GM21528 (cell line): ENCODE data around the gene TOP2A.

ENCODE experiments used
- ATAC-seq: cut with Tn5 transposase; IDR thresholded peaks from one replicate; pipeline ENCODE4 v1.9.1; 2021; ENCODE audit warnings: mild to moderate bottlenecking, moderate library complexity; ENCODE audit not compliant: unreplicated experiment, low FRiP score

Gene TOP2A

DNA sequence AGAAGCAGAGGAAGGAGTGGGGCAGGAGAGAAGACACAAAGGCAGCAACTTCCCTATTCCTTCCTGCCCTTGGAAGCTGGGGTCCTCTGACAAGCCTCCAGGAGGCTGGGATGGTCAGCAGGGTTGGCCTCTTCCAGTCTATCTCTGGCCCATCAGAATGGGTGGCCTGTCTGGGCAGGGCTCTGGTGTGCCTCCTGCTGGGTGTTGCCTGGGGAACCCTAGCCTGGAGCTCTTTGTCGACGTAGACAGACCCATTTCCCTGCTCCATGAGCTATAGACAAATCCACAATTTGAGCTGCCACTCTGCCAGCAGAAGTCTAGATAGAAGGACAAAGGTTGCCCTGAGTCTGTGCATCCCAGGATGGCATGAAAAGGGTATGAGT, 36.9 kb upstream of the TOP2A start:
- no peak for ATAC-seq

DNA sequence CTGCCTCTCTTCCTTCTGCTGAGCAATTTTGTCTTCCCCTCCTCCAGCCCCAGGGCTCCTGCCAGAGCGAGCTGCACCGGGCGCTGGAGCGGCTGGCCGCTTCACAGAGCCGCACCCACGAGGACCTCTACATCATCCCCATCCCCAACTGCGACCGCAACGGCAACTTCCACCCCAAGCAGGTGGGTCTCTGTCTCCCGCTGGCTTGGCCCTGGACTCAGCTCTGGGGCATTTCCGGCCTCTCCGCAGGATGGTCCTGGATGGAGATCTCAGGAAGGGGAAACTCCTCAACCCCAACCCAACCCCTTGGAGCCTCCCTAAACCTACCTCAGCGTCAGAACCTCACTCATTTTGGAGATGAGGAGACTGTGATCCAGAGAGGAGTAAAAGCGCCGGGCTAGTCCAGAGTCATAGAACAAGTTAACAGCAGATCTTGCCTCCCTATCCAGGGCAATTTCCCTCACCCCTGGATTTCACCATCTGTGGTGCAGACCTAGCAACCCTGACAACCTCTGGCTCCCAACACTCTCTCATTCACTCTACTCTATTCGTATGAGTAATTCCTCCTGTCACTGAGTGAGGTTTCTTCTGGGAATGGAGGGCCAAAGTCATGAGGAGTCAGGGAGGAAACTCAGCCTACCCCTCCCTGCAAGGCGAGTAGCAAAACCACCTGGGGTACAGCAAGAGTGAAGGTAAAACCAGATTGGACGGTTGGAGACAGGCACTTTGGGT, 36.4 kb upstream of the TOP2A start:
- ATAC-seq, result no peak

DNA sequence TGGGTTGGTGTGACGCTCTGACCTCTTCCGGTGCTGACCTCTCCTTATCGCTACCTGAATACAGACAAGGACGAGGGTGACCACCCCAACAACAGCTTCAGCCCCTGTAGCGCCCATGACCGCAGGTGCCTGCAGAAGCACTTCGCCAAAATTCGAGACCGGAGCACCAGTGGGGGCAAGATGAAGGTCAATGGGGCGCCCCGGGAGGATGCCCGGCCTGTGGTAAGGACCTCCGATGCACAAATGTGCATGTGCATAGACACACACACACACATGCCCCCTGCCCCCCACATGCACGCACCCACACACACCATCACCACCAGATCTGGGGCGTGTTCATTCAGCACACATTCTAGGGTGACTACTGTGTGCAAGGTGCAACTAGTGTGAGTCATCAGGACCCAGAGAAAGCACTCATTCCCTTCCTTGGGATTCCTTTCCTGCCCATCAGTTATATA, 35.3 kb upstream of the TOP2A start:
- ATAC-seq, result no peak

DNA sequence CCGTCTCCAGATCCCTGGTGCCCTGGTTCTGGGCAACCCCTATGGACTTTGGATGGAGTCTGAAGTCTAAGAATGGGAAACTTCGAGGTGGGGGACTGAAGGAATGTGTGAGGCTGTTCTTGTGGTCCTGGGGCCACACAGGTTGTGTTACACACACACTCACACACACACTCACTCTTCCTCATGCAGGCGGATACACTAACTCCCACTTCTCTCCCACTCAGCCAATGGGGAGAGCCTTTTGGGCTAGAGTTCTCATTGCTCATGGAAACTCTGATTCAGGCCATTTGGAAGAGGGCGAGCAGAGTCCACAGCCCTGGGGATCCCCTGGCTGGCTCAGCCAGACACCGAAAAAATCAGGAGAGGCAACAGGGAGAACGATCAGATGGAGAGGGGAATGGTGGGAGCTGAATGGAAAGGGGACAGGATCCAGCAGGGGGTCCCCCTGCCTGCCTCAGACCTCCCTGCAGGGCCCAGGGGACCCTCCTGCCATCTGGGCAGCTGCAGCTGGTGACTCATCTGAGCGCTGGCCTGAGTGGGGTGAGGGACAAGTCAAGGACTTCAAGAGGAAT, 34.6 kb upstream of the TOP2A start:
- no peak for ATAC-seq

DNA sequence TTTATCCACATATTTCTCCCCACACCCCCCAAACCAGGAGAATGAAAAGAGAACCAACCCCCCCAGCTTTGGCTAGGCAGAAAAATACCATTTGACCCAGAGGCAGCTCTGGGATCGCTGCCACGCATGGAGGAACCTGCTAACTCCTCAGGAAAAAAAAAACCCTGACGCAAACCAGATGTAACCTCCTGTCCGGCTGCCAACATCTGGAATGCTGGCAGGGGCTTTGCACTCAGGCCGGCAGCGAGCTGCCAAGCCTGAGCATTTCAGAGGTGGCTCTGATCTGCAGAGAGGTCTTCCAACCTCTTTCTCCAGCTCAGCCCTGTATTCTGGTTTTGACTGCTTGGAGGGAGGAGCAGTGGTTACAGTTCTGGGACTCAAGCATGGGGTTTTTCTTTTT, 33.7 kb upstream of the TOP2A start:
- no peak for ATAC-seq

DNA sequence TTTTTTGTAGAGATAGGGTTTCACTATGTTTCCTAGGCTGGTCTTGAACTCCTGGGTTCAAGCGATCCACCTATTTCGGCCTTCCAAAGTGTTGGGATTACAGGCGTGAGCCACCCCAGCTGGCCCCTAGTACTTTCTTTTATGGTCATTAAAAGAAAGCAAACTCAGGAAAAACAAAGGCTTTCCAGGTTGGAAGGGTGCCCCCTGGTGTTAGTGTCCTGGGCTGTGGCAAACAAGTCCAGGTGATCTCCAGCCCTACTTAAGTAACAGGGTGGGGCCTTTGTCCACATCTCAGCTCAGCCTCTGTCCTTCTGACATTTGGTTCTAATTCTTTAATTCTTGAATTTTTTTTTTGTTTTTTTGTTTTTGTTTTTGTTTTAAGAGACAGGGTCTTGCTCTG, 32.5 kb upstream of the TOP2A start:
- ATAC-seq, result no peak

DNA sequence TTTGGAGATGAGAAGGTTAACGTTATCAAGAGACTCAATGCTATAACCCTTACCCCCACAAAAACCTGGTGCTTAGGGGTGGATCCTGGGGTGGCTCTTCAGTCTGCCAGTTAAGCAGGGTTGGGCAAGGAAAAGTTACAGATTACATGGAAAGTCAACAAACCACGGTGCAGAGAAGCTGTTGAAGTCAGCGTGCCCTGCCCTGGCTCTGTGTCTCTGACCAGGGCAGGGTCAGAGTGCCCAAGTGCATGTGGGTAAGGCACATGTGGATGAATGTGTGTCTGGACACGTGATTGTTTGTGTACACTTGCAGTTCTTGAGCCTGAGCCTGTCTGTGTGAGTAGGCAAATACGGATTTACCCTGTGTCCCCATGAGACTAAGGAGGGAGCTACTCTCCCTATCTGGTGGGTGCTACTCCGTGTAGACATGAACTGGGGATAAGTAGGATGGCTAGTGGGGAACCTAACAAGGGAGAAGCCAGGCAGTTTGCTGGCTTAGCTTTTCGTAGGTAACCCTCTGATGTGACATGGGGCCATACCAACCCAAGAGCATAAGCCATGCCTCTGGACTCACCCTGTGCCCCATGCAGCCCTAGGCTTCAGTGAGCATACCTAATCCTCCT, 31.1 kb upstream of the TOP2A start:
- no peak for ATAC-seq

DNA sequence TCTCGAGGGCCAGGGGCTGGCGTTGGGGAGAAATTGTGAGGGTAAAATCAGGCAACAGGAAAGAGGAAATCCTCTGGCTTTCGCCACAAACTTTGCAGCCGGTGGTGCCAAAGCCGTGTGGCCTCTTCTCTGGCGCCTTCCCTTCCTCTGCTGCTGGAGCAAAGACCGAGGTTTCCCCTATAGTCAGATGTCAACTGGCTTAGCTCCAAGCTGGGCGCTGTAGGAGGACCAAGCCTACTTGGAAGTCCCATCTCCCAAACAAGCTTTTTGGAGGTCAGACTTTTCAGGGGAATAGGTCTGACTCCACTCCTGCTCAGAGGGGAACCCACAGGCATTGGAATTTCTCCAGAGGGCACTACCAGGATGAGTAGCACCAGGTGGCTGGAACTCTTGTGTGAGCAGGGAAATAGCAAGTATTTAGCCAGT, 30.5 kb upstream of the TOP2A start:
- no peak for ATAC-seq

DNA sequence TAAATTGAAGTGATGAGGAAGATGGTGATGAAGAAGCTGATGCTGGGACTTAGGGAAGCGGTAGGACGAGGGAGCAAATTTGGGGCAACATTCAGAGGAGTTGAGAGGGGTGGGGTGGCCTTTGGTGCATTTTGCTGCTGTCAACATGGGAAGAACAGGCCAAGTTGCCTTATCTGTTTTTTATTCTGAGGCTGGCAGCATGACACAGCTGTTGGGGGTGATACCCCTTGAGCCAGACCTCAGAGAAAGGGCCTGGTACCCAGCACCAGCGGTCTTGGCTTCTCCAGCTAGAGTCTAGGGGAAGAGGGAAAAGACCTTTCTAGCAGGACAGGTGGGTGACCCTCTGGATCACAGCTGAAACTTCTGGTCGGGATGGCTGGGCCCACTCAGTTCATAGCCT, 30.1 kb upstream of the TOP2A start:
- ATAC-seq, result no peak

DNA sequence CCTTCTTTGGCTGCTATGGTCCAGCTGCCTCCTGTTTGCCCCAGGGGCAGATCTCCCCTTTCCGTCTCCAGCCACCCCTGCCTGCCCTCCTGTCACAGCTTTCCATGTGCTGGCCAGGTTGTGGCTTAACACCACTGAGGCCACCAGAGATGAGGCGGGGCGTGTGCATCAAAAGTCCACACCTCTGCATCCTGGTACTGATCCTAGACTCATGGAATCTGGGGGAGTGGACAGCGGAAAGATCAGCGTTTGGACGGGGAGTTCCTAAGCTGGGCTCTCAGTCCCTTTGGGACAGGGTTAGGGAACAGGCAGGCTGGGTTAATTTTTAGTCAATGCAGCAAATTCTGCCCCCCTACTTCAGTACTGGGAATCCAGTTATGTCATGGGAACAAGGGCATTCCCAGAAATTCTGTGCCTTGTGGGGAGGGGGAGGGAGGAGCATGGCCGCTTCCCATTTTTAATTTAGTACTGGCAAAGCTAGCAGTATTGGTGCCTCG, 29.5 kb upstream of the TOP2A start:
- no peak for ATAC-seq

DNA sequence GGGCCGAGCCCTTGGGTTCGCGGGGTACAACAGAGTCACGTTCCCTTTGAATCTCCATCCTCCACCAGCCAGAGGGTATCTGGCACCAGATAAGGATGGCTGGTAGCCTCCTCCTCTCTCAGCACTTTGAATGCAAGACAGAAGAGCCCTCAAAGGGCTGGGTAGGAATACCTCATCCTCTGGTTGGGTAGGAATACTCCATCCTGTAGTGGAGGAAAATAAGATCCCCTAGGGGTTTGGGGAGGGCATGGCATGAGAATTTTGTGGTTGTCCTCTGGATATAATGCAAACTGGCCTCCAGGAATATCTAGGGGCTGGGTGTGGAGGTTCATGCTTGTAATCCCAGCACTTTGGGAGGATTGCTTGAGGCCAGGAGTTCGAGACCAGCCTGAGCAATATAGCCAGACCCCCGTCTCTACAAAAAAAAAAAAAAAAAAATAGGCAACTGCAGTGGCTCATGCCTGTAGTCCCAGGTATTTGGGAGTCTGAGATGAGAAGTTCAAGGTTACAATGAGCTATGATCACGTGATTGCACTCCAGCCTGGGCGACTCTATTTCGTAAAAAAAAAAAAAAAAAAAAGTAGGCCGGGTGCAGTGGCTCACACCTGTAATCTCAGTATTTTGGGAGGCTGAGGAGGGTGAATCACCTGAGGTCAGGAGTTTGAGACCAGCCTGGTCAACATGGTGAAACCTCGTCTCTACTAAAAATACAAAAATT, 28.2 kb upstream of the TOP2A start:
- ATAC-seq, result no peak

DNA sequence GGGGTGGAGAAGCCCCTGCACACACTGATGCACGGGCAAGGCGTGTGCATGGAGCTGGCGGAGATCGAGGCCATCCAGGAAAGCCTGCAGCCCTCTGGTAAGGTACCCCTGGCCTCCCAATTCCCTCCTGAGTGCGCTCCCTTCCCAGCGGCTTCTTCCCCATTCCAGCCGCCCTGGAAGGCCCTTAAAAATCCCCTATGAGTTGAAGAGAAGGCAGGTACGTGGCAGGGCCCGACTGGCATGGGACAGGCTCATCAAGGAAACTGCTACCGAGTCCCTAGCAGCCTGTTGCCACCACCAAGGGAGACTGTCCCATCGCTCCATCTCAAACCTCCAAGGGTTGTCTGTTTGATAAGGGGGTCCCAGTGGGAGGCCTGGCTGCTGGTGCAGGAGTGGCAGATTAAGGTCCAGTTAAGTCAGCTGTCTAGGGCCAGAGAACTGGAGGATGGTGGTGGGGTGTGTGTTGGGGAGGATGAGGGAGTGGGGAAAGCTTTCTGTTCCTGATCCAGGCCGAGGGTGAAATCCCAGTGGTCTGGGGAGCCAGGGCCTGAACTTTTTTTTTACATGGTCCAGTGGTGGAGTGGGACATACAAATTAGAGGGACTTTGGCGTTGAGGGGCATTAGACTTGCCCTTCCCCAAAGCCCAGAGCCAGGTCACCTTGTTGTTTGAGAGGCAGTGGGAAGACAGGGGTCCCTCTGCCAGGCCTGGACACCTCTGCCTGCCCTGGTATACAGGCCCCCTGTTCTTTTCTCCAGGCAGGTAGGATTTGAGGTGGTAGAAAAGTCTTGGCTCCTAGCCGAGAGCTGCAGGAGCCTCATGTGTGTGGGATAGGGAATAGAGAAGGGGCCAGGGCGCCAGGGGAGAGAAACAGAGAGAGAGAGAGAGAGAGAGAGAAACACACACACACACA, 26.5 kb upstream of the TOP2A start:
- ATAC-seq, result no peak

DNA sequence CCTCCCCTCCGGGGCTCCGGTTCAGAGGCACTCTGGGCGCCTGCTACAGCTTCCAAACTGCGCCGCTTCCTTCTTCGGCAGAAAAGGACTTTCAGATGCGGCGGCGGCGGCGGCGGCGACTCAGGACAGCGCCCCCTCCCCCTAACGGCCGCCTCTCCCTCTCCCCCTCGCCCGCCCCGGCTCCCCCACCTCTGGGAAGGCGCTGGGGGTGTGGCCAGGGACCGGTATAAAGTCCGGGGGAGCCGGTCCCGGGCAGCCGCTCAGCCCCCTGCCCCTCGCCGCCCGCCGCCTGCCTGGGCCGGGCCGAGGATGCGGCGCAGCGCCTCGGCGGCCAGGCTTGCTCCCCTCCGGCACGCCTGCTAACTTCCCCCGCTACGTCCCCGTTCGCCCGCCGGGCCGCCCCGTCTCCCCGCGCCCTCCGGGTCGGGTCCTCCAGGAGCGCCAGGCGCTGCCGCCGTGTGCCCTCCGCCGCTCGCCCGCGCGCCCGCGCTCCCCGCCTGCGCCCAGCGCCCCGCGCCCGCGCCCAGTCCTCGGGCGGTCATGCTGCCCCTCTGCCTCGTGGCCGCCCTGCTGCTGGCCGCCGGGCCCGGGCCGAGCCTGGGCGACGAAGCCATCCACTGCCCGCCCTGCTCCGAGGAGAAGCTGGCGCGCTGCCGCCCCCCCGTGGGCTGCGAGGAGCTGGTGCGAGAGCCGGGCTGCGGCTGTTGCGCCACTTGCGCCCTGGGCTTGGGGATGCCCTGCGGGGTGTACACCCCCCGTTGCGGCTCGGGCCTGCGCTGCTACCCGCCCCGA, 25.7 kb upstream of the TOP2A start, which contains the start of gene IGFBP4:
TSS of gene IGFBP4 (plus strand) at position 255 of the 792 bp plus-strand sequence. CDS start at position 541, 286 bp downstream.
- no peak for ATAC-seq

DNA sequence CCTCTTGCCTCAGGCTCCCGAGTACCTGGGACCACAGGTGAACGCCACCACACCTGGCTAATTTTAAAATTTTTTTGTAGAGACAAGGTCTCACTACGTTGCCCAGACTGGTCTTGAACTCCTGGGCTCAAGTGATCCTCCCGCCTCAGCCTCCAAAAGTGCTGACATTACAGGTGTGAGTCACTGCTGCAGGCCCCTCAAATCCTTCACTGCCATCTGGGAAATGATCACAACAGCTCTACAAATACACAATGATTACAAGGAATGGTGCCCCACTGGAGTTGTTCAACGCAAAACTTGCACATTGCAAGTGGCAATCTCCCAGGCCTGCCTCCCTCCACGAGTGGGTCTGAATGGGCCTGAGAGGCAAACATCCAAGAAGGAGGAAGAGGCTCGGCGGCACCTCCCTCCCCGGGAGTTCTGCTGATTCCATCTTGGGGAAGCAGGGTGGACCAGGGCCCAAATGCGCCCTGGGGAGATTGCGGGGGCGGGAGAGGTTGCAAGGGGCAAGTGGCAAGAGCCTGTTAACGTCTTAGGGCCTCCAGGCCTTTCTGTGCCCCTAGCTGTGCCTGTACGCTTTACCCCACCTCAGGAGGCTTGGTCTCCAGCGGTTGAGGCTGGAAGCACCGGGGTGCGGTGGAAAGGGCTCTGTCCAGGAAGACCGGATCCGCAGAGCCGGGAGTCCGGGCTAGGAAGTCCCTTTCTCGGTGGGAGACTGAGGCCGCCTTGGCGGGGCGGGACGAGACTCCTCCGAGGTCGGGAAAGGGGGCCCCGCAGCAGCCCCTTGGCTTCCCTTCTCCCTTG, 24.9 kb upstream of the TOP2A start:
- ATAC-seq, result no peak

DNA sequence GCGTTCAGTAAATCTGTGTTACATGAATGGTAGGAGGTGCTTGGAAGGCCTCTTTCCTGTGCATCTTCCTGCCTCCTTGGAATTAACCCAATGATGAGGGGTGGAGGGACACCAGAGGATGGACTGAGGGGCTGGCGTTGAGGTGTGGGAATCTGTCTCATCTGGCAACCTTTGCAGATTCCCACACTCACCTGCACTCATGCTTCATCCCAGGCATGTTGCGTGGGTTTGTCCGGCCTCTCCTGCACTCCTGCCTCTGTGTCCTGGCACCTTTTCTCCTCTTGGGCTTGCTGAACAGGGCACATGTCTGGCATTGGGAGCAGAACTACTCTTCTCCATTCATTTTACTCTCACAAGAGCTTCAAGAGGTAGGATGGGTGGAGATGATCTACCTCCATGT, 22.5 kb upstream of the TOP2A start:
- no peak for ATAC-seq

DNA sequence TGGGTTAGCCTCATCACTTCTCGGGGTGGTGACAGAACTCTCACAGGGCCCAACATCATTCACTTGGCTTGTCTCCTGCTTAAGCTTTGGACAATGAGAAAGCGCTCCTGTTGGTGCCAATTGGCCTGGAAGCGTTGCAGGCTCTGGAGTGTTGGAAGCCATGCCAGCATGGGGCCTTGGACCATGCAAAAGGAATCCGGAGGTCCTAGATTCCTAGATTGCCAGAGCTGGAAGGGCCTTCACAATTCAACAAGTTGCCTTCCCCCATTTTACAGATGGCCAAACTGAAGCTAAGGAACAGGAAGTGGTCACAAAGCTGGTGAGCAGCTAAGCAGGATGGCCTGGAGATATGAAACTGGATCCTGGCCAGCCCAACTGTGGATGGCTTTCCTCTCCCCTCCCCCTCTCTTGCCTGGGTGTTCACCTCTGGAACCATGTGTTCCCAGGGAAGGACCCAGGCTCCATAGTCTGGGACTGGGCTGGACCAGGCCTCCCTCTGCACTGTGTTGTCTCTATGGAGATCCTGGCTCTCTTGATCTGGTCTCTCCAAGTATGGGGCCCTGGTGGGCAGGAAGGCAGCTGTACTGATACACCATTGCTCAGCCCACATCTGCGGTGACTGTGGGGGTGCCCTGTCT, 19.5 kb upstream of the TOP2A start:
- no peak for ATAC-seq

DNA sequence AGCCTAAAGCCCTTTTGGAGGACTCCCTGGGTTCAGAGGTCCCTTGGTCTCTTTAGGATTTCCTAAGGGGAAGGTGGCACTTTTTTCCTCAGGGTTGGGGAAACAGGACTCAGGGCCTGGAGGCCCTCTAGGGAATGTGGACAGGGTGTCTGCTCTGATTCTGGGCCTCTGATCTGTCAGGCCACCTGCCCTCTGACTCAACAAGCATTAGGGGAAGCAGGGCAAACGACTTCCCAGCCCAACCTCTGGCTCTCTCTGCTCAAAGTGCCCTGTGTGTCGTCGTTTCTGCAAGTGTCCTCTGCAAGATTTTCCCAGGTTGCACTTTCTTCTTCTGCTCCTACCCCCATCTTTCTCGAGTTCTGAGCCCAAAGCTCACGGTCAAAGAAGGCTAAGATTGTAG, 18.9 kb upstream of the TOP2A start:
- ATAC-seq, result no peak
